Epithelial cell of umbilical artery (primary cell): Measurements from ENCODE around the gene CXXC1. TPM values are rescaled to one million over a fixed set of nuclear protein-coding genes. Genes with fewer than 3 reads are reported as not detected.

Source experiments
- total RNA-seq: library from RNA; depleted of rRNA; stranded (reverse); fragments of >200 nt; gene quantifications from 2 replicates; pipeline ENCODE4 v1.2.3, GENCODE V29; 2014

The CXXC1 gene
- total RNA-seq = 39.3 and 53.3 TPM in 2 replicates

DNA sequence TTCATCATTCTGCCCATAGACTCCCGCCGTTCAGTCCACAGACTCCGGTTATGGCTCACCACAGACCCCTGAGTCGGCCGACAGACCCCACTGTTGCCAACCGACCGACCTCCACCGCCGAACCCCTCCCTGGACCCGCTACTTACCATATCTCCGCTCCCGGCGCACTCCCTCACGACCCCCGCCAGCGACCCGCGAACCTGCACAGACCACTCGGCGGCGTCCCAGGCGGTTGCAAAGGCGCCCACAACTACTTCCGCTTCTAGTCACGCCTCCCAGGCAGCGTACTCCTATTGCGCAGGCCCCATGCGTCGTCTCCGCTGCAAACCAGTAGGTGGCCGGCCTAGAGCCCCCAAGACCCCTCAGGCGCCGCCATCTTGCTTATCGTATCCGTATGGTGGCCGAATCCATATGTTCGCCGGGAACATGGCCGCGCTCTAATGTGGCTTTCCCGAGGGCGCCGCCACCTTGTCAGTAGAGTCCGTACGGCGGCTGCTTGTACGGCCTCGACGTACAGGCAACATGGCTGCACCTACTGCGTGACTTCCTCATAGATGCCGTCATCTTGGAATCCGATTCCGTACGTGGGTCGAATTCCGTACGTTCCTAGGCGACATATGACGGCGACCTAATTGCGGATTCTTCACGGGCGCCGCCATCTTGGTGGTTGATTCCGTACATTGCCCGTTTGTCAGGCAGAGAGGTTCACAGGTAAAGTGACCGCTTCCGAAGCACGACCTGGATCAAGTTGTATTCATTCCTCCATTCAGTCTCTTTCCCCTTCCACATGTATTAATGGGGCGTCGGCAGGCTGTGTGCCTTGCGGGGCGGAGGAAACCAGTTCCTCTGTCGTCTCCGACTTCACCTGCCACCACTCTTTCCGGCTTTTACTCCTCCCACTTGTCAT, at the start of gene CXXC1:
TSS of gene CXXC1 (minus strand) at position 252 of the 907 bp plus-strand sequence. CDS start at position 149, 103 bp downstream.

DNA sequence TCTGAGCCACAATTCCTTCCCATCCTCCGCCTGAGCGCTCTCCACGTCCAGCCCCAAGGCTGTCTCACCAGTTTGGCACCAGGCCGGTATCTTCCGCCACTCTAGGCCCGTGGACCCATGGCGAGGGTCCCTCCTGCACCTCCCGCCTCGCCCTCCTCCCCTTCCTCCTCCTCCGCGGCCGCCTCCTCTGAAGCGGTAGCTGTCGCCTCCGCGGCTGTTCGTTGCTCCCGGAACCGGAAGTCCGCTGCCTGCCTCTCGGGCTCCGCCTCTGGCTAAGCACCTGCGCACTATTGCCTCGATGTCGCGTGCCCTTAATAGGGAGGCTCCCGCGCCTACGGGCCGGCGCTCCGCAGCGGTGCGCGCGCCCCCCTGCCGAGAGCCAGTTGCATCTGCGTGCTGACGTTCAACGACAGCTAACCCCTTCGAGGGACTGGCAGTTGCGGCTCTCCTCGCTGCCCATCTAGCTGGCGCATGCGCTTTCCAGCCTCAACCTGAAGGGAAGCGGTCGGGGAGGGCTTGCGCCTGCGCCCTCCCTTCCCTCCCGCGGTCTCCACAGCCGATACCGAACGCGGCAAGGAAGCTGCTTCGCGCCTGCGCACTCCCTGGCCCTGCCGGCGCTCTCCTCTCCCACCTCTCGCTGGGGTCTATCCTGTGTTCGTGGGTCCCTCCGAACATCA, 6.1 kb downstream of the CXXC1 start, which contains the start of gene MBD1:
TSS of gene MBD1 (minus strand) at position 229 of the 677 bp plus-strand sequence. CDS start 1,531 bp downstream, outside the sequence.

DNA sequence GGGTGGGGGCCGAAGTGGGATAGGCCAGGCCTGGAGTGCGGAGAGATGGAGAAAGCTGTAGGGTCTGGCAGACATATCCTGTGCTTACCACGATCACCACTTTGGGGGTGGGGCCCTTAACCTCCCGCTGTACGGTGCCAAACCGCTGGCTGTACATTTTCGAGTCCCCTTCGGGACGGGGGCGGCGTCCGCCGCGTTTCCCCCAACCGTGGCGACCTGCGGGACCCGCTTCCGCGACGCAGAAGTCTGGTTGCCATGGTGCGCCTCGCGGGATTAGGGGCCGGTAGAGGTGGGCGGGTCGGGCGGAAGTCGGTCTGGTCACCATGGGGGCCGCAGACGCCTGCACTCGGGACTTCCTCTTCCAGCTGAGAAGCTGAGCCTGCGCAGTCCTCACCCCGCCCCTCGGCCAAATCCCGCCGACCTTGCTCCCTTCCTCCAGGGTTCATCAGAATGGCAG, 21.2 kb downstream of the CXXC1 start, which contains the start of gene CFAP53:
TSS of gene CFAP53 (minus strand) at position 248 of the 457 bp plus-strand sequence. CDS start at position 157, 91 bp downstream.

Other genes with a start within 250 kb of the CXXC1 start
- under 0.01 and 1.1 TPM in 2 replicates for gene MYO5B, start 92.5 kb downstream of the CXXC1 start, total RNA-seq
- 0.30 and 0.32 TPM in 2 replicates for gene CFAP53, start 21.2 kb downstream of the CXXC1 start, total RNA-seq
- gene MBD1, start 6.2 kb downstream of the CXXC1 start, total RNA-seq = 55.9 TPM in 2 replicates
- 14.6 and 20.2 TPM in 2 replicates for gene SKA1, start 87.4 kb upstream of the CXXC1 start, total RNA-seq